GOT3 (cell line): ENCODE results near the gene TAF9.
"Not testable (repeated sequence)": the region's sequence is repeated elsewhere in the genome, so short reads cannot be mapped to it uniquely, and the experiment has no call there.

ENCODE experiments used
- DNase-seq: peaks from one replicate; lab custom pipeline; 2025; ENCODE audit warnings: mixed read lengths; lab: John Stamatoyannopoulos, UW

Gene TAF9, protein sequence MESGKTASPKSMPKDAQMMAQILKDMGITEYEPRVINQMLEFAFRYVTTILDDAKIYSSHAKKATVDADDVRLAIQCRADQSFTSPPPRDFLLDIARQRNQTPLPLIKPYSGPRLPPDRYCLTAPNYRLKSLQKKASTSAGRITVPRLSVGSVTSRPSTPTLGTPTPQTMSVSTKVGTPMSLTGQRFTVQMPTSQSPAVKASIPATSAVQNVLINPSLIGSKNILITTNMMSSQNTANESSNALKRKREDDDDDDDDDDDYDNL

DNA sequence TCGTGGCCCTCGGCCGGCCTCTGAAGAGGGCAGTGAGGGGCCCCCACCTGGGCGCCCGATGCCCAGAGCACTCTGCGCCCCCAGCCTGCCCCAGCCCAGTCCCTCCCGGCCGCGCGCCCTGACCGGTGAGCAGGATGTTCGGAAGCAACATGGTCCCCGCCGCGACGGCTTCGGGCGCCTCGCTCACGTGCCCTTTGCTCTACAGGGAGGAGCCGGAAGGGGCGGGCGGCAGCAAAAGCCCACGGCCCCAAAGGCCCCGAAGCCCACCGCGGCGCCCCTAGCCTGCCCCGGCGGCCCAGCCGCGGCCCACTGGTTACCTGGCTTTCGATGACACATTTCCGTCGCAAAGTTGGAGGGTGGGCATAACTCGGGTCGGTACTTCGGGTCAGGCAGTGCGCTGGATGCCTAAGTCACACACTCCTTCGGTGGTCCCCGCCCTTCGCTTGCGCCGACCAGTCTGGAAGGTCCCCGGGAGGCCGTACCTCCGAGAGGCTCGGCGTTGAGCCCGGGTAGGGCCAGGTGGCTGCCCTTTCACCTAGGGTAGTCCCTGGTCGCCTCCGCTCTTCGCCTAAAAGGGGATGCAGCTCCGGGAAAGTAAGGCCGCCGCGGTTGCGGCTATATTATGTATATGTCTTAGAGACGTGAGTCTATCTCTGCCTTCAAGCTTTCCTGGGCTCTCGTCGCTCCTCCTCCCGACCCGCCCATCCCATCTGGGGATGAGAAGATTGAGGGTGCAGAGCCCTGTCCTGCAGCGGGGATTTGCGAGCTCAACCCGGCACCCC is at the start of gene TAF9, which contains the start of the genes AK6 and RAD17:
TSS of gene TAF9 (minus strand) at position 181 of the 782 bp plus-strand sequence. CDS start 3,783 bp downstream, outside the sequence.
TSS of gene AK6 (minus strand) at position 181 of the 782 bp plus-strand sequence. CDS start at position 151, 30 bp downstream.
TSS of gene RAD17 (plus strand) at position 479 of the 782 bp plus-strand sequence. CDS start 2,391 bp downstream, outside the sequence.
- DNase-seq = peak; percentile 96

DNA sequence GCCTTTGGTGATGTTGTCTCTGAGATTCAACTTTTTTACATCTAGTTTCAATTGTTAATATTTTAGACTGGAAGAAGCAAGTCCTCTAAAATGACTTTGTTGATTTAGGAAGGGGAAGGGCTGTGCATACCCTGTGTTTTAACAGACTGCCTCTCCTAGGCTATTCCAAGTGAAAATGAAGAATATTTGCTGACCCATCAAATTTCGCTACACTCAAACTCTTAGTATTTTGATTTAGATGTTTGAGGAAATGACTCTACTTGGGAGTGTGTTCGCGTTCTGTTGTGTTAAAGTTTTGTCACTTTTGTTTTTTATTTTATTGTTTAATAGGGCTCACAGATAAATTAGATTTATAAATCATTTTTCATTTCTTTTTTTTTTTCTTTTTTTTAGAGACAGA is 49.2 kb upstream of the TAF9 start:
- no peak for DNase-seq

DNA sequence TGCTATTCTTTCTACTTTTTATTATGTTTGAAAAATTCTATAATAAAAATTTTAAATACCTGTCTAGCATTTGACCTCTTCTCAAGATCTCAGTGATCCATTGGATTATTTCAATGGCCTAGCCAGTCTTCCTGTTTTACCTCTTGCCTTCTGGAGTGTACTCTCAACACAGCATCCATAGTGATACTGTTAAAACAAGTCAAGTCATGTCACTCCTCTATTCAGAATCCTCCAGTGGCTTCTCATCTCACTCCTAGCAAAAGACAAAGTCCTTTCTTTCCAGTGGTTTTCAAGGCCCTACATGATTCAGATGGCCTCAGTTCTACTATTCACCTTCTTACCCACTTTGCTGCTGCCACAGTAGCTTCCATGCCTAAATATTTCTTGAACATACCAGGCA is 47.4 kb upstream of the TAF9 start:
- no peak for DNase-seq

DNA sequence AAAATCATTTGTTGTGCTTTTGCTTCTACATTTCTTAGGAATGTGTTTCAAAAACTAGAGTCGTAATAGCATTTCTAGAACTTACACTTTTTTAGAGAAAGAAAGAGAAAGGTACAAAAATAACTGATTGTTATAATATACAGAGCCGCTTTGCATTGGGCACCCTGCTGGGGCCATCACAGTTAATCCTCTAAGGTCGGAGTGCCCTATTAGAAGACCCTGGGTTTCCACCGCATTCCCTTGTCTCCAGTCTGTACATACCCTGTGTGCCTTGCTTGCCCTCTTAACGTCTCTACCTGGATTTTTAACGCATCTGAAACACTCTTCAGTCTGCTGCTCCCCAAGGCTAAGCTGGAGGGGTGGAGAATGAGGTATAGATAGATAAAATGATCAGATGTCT is 46.9 kb upstream of the TAF9 start:
- no peak for DNase-seq

DNA sequence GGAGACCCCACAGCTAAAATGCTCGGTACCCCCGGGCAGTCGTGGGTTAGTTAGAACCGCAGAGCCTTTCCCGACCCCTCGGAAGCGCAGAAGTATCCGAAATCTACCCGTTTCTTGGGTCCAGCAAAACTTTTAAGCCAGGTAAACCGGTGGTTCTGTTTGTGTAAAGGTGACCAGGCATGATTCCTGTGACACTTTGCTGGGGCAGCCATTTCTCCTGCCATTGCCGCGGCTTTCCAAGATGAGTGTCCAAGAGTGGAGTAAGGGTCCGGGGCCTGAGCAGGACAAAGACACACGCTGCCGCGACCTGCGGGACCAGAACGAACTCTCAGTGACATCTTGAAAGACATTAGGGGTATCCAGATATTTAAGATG is 46.3 kb upstream of the TAF9 start:
- no peak for DNase-seq

DNA sequence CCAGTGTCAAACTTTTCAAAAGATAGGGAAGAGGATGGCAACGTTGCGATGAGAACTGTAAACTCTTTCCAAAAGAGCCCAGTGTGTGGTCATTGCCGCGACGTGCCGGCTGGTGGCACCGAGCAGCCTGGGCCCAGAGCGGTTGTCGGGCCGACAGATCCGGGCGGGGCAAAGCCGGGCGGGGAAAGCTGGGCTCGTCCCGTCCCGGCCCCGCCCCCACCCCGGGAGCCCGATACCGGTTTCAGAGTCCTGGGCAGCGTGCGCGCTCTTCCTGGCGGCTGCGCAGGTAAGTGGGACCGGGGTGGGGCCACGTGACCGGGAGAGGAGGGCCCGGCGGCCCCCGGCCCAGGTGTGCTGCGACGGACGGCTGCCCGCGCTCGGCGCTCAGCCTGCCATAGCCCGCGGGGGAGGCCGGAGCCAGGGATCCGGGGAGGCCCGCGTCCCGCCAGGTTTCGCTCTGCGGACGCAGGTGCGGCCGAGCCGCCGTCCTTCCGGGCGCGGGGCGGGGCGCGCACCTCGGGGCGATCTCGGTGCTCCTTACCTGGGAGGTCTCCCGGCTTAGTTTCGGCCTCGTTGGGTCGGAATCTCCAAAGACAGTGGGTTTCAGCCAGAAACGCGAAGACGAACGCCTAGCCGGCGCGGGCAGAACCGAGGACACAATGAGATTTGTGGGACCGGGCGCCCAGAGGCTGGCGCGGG is 45.7 kb upstream of the TAF9 start, which contains the start of gene MARVELD2:
TSS of gene MARVELD2 (plus strand) at position 232 of the 699 bp plus-strand sequence. CDS start 4,270 bp downstream, outside the sequence.
- DNase-seq = no peak

DNA sequence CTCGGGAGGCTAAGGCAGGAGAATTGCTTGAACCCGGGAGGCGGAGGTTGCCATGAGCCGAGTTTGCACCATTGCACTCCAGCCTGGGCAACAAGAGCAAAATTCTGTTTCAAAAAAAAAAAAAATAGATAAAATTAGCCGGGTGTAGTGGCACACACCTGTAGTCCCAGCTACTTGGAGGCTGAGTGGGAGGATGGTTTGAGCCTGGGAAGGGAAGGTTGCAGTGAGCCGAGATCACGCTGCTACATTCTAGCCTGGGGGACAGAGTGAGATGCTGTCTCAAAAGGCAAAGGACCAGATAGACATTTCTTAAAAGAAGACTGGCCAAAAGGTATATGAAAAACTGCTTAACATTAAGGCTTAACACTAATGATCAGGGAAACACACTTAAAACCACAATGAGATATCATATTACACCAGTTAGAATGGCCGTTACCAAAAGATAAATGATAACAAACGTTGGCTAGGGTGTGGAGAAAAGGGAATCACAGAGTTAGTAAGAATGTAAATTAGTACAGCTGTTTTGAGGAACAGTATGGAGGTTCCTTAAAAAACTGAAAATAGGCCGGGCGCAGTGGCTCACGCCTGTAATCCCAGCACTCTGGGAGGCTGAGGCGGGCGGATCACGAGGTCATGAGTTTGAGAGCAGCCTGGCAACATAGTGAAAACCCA is 35.5 kb upstream of the TAF9 start:
- DNase-seq = no peak

DNA sequence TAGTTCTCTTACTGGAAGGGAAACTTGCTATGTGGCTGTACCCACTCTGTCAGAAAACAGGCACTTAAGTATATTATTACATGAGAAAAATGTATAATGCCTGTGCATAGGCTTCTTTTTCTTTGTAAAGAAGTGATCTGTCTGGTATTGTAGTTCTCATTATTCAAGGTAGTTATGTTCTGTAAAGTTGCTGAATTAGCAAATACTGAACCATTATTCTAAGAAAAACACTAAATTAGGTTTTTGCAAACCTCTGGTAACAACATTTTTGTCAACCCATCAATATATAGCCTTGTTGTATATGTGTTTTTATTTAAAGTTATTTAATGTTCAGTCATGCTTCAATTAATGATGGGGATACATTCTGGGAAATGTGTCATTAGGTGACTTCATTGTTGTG is 9.1 kb upstream of the TAF9 start:
- no peak for DNase-seq

DNA sequence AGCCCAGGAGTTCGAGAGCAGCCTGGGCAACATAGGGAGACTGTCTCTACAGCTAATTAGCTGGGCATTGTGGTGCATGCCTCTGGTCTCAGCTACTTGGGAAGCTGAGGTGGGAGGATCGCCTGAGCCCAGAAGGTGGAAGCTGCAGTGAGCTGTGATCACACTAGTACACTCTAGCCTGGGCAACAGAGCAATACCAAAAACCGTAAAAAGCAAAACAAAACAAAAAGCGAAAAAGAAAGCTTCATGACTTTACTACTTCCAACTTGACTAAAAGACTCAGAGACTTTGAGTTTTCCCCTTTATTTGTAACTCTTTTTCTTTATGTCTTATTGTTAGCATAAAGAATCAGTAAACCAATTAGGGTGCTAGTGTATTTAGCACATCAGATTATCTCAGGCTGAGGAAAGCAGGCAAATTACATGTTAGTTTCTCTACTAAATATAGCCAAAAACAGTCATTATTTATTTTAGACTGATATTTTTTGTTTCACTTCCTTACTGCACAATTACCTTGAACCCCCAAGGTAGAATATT is 5.7 kb upstream of the TAF9 start:
- no peak for DNase-seq

DNA sequence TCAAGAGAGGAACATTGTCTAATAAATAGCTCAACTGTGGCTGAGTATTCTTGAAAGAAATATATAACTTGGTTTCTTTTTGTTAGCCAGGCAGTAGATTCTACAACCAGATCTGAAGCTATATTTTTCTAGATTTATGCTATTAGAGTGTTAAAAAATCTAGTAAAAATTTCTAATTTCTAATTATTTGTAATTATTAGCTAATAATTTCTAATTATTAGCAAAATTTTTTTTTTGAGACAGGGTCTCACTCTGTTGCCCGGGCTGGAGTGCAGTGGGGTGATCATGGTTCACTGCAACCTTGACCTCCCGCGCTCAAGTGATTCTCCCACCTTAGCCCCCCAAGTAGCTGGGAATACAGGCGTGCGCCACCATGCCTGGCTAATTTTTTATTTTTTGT is 3.1 kb upstream of the TAF9 start:
- no peak for DNase-seq

DNA sequence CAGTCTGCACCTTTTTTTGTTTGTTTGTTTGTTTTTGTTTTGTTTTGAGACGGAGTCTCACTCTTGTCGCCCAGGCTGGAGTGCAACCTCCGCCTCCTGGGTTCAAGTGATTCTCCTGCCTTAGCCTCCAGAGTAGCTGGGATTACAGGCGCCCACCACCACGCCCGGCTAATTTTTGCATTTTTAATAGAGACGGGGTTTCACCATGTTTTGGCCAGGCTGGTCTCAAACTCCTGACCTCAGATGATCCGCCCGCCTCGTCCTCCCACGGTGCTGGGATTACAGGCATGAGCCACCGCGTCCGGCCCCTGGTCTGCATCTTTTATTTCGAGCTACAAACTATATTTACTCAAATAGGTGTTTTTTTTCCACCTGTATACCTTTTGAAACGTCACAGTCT is 1.0 kb upstream of the TAF9 start:
- DNase-seq = not testable (repeated sequence)

DNA sequence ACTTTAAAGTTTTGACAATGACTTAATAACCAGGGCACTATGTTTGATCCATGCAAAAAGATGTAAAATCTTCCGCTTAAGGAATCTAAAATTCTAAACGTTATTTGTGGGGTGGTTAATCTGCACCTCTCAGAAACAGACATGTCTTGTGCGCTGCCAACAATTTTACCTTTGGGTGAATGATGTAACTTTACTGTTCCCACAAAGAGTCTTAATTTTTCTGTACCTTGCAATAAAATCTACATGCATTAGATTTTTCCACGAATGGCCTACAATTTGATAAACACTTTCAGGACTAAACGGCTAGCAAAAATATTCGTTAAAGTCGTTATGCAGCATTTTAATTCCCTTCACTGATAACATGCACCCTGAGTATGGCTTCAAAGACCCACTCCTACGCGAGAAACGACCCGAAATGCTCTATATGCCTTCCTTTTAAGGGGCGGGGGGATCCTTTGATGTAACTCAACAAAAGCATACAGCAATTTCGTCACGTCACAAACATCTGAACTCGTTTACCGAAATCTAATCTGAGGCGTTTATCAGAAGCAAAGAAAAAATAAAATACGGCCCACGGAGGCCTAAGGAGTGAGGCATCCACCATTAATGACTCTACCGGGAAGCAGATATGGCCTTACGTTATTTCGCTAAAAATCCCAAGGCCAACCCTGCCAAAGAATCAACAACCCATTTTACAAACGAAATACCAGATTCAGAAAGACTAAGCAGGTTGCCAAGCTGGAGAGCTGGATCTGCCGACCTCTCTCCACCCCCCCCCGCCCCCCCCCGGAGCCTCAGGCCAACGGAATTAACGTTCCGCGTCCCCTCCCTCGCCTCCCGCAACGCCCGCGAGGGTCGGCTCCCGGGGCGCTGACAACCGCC is 621 bp downstream of the TAF9 start:
- DNase-seq = no peak

DNA sequence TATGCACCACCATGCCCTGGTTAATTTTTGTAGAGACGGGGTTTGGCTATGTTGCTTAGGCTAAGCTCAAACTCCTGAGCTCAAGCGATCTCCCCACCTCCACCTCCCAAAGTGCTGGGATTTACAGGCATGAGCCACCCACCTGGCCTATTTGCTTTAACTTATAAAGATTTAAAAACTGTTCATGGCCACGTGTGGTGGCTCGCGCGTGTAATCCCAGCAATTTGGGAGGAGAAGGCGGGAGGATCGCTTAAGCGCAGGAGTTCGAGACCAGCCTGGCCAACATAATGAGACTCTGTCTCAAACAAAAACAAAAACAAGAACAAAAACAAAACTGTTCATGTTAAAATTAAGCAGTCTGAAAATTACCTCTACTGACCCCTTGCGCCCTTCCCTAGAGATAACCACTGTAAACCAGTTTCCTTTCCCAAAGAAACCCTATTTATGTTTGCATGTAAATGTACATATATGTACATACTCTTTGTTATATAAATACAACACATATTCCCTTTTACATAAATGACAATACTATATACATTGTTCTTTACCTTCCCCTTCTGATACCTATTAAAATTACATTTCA is 1.5 kb downstream of the TAF9 start:
- no peak for DNase-seq

DNA sequence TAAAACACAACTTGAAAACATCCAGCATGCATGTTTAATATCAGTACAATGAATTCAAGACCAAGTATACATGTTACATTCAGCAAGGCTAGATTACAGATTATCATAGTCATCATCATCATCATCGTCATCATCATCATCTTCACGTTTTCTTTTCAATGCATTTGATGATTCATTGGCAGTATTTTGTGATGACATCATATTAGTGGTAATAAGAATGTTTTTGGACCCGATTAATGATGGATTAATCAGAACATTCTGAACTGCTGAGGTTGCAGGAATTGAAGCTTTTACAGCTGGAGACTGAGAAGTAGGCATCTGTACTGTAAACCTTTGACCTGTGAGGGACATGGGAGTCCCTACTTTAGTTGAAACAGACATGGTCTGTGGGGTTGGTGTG is 4.5 kb downstream of the TAF9 start:
- DNase-seq = no peak

DNA sequence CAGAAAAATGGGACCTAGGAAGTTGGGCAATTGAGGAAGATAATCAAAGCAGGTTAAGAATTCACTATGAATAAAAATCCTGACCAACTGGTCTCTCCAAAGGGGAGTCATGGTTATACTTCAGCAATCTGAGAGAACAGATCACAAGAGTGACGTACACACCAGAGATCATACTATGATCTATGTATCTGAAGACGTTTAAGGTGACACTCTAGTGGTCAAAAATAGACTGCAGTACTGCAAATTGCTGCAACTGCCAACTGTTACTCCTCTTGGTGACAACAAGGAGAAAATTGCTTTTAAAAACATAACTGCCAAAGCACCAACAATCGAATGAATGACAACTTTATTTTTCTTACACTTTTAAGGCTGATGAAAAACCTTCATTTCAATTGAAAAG is 4.9 kb downstream of the TAF9 start:
- no peak for DNase-seq

DNA sequence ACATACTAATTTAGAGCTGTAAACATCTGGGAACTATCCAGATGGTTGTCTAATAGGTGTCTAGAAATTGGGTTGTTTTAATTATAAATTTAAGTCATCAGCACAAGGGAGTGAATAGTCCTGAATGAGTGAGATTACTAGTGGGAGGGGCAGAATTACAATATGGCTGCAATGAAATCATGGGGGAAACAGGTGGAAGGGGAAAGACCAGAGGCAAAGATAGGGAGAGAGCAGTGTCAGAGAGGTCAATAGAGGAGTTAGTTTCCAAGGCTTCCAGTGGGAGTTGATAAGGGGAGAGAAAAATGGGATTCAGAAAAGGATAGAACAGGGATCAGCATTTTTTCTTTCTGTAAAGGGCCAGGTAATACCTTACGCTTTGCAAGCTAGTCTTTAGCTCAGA is 8.9 kb downstream of the TAF9 start:
- no peak for DNase-seq

DNA sequence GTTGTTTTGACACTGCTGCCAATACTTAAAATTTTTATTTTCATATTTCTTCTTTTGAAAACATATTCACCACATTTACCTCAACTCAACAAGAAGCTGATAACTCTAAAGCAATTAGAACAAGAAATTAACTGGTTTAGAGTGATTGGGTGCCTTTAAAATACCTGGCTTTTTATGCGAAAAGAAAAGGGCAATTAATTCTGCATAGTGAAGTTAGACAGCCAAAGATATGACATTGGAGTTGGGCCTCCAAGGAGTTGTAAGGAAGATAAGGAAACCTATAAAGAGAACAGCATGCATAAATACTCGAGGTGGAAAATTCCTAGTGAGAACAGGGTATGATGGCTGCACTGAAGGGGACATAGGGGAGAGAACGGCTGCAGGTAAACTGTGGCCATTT is 9.6 kb downstream of the TAF9 start:
- DNase-seq = no peak

DNA sequence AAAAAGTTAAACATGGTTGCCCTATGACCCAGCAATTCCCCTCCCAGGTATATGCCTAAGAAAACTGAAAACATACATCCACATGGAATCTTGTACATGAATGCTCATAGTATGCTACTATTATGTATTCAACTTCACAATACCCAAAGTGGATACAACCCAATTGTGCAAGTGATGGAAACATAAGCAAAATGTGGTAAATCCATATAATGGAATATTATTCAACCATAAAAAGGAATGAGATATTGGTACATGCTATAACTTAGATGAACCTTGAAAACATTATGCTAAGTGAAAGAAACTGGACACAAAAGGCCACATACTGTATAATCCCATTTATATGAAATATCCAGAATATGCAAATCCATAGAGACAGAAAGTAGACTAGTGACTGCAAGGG is 18.7 kb downstream of the TAF9 start:
- DNase-seq = no peak

DNA sequence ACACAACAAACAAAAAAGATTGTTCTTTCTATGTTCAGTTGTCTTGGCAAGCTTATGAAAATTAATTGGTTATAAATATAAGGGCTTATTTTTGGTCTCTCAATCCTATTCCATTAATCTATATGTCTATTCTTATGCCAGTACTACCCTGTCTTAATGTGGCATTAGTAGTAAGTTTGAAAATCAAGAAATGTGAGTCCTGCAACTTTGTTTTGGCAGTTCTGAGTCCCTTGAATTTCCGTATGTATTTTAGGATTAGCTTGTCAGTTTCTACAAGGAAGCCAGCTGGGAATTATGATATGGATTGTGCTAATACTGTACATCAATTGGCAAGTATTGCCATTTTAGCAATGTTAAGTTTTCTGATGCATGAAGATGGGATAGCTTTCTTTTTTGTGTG is 26.2 kb downstream of the TAF9 start:
- DNase-seq = no peak

DNA sequence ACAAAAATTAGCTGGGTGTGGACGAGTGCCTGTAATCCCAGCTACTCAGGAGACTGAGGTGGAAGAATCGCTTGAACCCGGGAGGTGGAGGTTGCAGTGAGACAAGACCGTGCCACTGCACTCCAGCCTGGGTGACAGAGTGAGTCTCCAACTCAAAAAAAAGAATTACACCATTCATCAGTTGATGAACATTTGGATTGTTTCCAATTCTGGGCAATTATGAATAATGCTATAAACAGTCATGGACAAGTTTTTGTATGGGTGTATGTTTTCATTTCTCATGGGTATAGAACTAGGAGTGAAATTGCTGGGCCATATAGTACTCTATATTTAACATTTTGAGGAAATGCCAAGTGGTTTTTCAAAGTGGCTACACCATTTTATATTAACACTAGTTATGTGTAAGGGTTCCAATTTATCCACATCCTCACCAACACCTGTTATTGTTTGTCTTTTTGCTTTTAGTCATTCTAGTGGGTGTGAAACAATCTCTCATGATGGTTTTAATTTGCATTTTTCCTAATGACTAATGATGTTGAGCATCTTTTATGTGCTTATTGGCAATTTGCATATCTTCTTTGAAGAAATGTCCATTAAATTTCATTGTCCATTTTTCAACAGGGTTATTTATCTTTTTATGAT is 27.7 kb downstream of the TAF9 start:
- no peak for DNase-seq
